ENCODE data around the gene CGREF1. TPM values are rescaled to one million over a fixed set of nuclear protein-coding genes. Genes with fewer than 3 reads are reported as not detected.
"Not testable (repeated sequence)": the region's sequence is repeated elsewhere in the genome, so short reads cannot be mapped to it uniquely, and the experiment has no call there.

Gene CGREF1
- total and polyA plus RNA-seq, 2 donors (not counting 1 experiment from before 2014, with no cell fraction given), result 1.5 to 2.3 TPM

DNA sequence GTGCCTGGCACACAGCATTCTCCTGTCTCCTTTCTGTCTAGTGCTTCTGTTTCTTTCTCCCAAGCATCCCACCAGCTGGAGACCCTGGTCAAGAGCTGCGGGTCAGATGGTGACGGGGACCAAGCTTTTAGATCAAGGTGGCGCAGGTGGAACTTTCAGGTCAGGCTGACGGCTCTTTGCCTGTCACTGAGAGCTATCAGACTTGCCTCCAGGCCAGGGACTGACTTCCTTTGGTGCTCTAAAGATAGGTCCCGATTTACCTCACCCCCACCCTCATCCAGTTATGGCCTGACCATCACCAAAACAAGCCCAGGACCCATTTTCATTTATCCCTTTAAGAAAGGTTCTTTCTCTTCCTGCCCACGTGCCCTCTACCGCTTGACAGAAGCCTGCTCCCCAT is 41.7 kb downstream of the CGREF1 start:
- no peak overlapping the region for H3K27ac ChIP-seq (ENCODE audit: insufficient read depth, low read length)

DNA sequence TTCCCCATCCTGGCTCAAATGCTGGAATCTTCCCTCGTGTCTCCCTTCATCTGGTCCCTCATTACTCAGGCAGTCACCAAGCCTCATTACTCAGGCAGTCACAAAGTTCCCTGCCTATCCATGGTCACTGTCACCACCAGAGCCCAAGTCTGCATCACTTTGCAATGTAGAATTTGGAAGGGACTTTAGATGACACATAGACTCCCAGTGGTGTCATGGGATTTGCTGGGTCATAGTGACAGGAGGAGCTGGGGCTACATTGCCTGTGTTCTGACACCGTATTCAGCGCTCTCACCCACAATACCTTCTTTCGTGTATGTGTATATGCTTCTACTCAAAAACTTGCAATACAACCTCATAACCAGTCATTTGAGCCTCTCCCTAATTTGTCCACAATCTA is 42.6 kb downstream of the CGREF1 start:
- Histone ChIP-seq H3K27ac (ENCODE audit: insufficient read depth, low read length) (no peak overlapping the region), H4K20me1 (ENCODE audit: control insufficient read depth, extremely low read depth, insufficient read depth, low read length) (no peaks in the 10 kb centered on the region), H3K79me2 (ENCODE audit: control insufficient read depth, insufficient read depth, low read length) (peaks cover 26% of the 10 kb centered on the region), H3K27me3 (ENCODE audit: control insufficient read depth, insufficient read depth, low read length) (no peaks in the 10 kb centered on the region), H3K4me3 (replicated peaks in 1 of 4; ENCODE audit: control extremely low read depth in 1 of 4, insufficient read depth in 1 of 4, low read depth in 3 of 4, low read length in 4 of 4) (no peak overlapping the region), H3K9ac (ENCODE audit: insufficient read depth, low read length) (no peak overlapping the region), H3K9me3 (ENCODE audit: control insufficient read depth, insufficient read depth, low read depth, low read length) (no peaks in the 10 kb centered on the region), H3K4me1 (ENCODE audit: control insufficient read depth, extremely low read depth, insufficient read depth, low read length) (peaks cover 37% of the 10 kb centered on the region), H3K36me3 (ENCODE audit: control insufficient read depth, insufficient read depth, low read length) (peaks cover 4% of the 10 kb centered on the region), H2AFZ (ENCODE audit: low read length) (no peak overlapping the region), H3K4me2 (ENCODE audit: extremely low read depth, insufficient read depth, low read length) (no peak overlapping the region)
- DNase-seq (ENCODE audit: low read depth in 2 of 2), result no peak
- no peak for TF ChIP-seq EZH2 (IDR thresholded peaks at IDR 0.05; ENCODE audit: low read length, missing control alignments)
- TF ChIP-seq, protein P1, sequence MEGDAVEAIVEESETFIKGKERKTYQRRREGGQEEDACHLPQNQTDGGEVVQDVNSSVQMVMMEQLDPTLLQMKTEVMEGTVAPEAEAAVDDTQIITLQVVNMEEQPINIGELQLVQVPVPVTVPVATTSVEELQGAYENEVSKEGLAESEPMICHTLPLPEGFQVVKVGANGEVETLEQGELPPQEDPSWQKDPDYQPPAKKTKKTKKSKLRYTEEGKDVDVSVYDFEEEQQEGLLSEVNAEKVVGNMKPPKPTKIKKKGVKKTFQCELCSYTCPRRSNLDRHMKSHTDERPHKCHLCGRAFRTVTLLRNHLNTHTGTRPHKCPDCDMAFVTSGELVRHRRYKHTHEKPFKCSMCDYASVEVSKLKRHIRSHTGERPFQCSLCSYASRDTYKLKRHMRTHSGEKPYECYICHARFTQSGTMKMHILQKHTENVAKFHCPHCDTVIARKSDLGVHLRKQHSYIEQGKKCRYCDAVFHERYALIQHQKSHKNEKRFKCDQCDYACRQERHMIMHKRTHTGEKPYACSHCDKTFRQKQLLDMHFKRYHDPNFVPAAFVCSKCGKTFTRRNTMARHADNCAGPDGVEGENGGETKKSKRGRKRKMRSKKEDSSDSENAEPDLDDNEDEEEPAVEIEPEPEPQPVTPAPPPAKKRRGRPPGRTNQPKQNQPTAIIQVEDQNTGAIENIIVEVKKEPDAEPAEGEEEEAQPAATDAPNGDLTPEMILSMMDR (conservative IDR thresholded peaks at IDR 0.05 in 1 of 2, IDR thresholded peaks at IDR 0.05 in 1 of 2; ENCODE audit: low read depth in 1 of 2, low read length in 2 of 2), result no peak

More for the DNA sequence above, 41.7 kb downstream of the CGREF1 start:
- Histone ChIP-seq H3K4me2 (ENCODE audit: extremely low read depth, insufficient read depth, low read length) (no peak overlapping the region), H3K9me3 (ENCODE audit: control insufficient read depth, insufficient read depth, low read depth, low read length) (no peaks in the 10 kb centered on the region), H3K36me3 (ENCODE audit: control insufficient read depth, insufficient read depth, low read length) (peaks cover 8% of the 10 kb centered on the region), H3K4me3 (replicated peaks in 1 of 4; ENCODE audit: control extremely low read depth in 1 of 4, insufficient read depth in 1 of 4, low read depth in 3 of 4, low read length in 4 of 4) (no peak overlapping the region), H3K27me3 (ENCODE audit: control insufficient read depth, insufficient read depth, low read length) (no peaks in the 10 kb centered on the region), H3K79me2 (ENCODE audit: control insufficient read depth, insufficient read depth, low read length) (peaks cover 30% of the 10 kb centered on the region), H2AFZ (ENCODE audit: low read length) (no peak overlapping the region), H3K9ac (ENCODE audit: insufficient read depth, low read length) (no peak overlapping the region), H4K20me1 (ENCODE audit: control insufficient read depth, extremely low read depth, insufficient read depth, low read length) (no peaks in the 10 kb centered on the region), H3K4me1 (ENCODE audit: control insufficient read depth, extremely low read depth, insufficient read depth, low read length) (peaks cover 35% of the 10 kb centered on the region)
- TF ChIP-seq, protein P1 (conservative IDR thresholded peaks at IDR 0.05 in 1 of 2, IDR thresholded peaks at IDR 0.05 in 1 of 2; ENCODE audit: low read depth in 1 of 2, low read length in 2 of 2), result no peak
- DNase-seq (ENCODE audit: low read depth in 2 of 2), result no peak

DNA sequence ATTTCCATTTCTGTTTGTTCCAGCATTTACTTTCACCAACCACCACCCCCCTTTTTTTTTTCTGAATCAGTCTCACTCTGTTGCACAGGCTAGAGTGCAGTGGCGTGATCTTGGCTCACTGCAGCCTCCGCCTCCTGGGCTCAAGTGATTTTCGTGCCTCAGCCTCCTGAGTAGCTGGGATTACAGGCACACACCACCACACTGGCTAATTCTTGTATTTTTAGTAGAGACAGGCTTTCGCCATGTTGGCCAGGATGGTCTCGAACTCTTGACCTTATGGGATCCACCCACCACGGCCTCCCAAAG is 43.4 kb downstream of the CGREF1 start:
- H3K9ac ChIP-seq (ENCODE audit: insufficient read depth, low read length); H4K20me1 ChIP-seq (ENCODE audit: control insufficient read depth, extremely low read depth, insufficient read depth, low read length); H3K27me3 ChIP-seq (ENCODE audit: control insufficient read depth, insufficient read depth, low read length); H2AFZ ChIP-seq (ENCODE audit: low read length); H3K4me2 ChIP-seq (ENCODE audit: extremely low read depth, insufficient read depth, low read length); DNase-seq (ENCODE audit: low read depth in 2 of 2); H3K36me3 ChIP-seq (ENCODE audit: control insufficient read depth, insufficient read depth, low read length); H3K4me3 ChIP-seq (replicated peaks in 1 of 4; ENCODE audit: control extremely low read depth in 1 of 4, insufficient read depth in 1 of 4, low read depth in 3 of 4, low read length in 4 of 4); H3K27ac ChIP-seq (ENCODE audit: insufficient read depth, low read length); H3K9me3 ChIP-seq (ENCODE audit: control insufficient read depth, insufficient read depth, low read depth, low read length): not testable (repeated sequence)
- peaks cover 29% of the 10 kb centered on the region for H3K79me2 ChIP-seq (ENCODE audit: control insufficient read depth, insufficient read depth, low read length)
- peaks cover 32% of the 10 kb centered on the region for H3K4me1 ChIP-seq (ENCODE audit: control insufficient read depth, extremely low read depth, insufficient read depth, low read length)
